Calu3 (cell line): Measurements from ENCODE around the gene PI3. TPM values are rescaled to one million over a fixed set of nuclear protein-coding genes. Genes with fewer than 3 reads are reported as not detected.
"Not testable (repeated sequence)": the region's sequence is repeated elsewhere in the genome, so short reads cannot be mapped to it uniquely, and the experiment has no call there.

Experiments used
- BruUV-seq: library from RNA; stranded (reverse); fragments of 400-500 nt; replicated peaks from 2 replicates; lab custom pipeline; 2021; lab: Mats Ljungman, UMichigan
- CTCF ChIA-PET: fragments of 300-600 bp; sonication (Branson Sonifier 250); formaldehyde crosslinking; loops from one replicate; lab custom pipeline; 2022; ENCODE audit warnings: antibody characterized with exemption; lab: Charles Lee
- DNase-seq: peaks from one replicate; pipeline ENCODE4 v3.0.0; 2022
- H3K27ac Mint-ChIP-seq: one replicate; pipeline ENCODE4 v1.8.0; 2022; ENCODE audit warnings: mixed read lengths; ENCODE audit not compliant: unreplicated experiment
- H3K27me3 Mint-ChIP-seq: one replicate; pipeline ENCODE4 v1.8.0; 2022; ENCODE audit warnings: mixed read lengths; ENCODE audit not compliant: unreplicated experiment
- H3K36me3 Mint-ChIP-seq: one replicate; pipeline ENCODE4 v1.8.0; 2022; ENCODE audit warnings: mild to moderate bottlenecking, moderate library complexity, mixed read lengths; ENCODE audit not compliant: insufficient read depth, unreplicated experiment
- H3K4me1 Mint-ChIP-seq: one replicate; pipeline ENCODE4 v1.8.0; 2022; ENCODE audit warnings: mild to moderate bottlenecking, low read depth, mixed read lengths; ENCODE audit not compliant: unreplicated experiment
- H3K4me3 Mint-ChIP-seq: one replicate; pipeline ENCODE4 v1.8.0; 2022; ENCODE audit warnings: mild to moderate bottlenecking, low read depth, moderate library complexity, mixed read lengths; ENCODE audit not compliant: unreplicated experiment
- H3K9me3 Mint-ChIP-seq: one replicate; pipeline ENCODE4 v1.8.0; 2022; ENCODE audit warnings: low read depth, mixed read lengths; ENCODE audit not compliant: unreplicated experiment
- CTCF ChIP-seq: fragments of 200-600 bp; IDR thresholded peaks from one replicate; pipeline ENCODE4 v1.8.0; 2022; ENCODE audit warnings: antibody characterized with exemption; ENCODE audit not compliant: unreplicated experiment
- intact Hi-C: fragments of 100-400 bp; cut with micrococcal nuclease; formaldehyde crosslinking; loops from one replicate; pipeline ENCODE4 v1.10.0; 2022; ENCODE audit not compliant: unreplicated experiment
- total RNA-seq: library from RNA; stranded (reverse); gene quantifications from 2 replicates; pipeline ENCODE4 v1.2.3, GENCODE V29; 2022

PI3 gene
- total RNA-seq, 1 experiment from 2014 or later = 52.0 TPM

GRCh38 chr20:45138561-45139300 is 36.0 kb upstream of the PI3 start:
- peak; percentile 90 for DNase-seq
- Mint-ChIP-seq H3K36me3 (no peaks in the 10 kb centered on the region), H3K27me3 (peaks cover 18% of the 10 kb centered on the region), H3K27ac (no peak overlapping the region), H3K4me3 (no peak overlapping the region), H3K9me3 (no peaks in the 10 kb centered on the region), H3K4me1 (no peaks in the 10 kb centered on the region)
- CTCF ChIA-PET = interaction anchor here (0.6 to 3.1 kb wide), 18 partner anchors 8 to 155 kb away, joined by 3 to 55 read pairs (median 4); partner anchors contain the start of gene PI3
- peak; percentile 99 for TF ChIP-seq CTCF
- intact Hi-C loops = loop anchor here (1.0 kb wide), 2 partner anchors 91 to 155 kb away; no protein-coding TSS in a partner anchor
- BruUV-seq = no TSS peak

- H3K27me3 Mint-ChIP-seq = peaks cover 29% of the 10 kb centered on the region
- H3K36me3 Mint-ChIP-seq, H3K4me1 Mint-ChIP-seq, BruUV-seq, H3K4me3 Mint-ChIP-seq, DNase-seq, H3K27ac Mint-ChIP-seq, H3K9me3 Mint-ChIP-seq: not testable (repeated sequence)
- CTCF ChIA-PET = interaction anchor here (0.6 to 3.1 kb wide), 9 partner anchors 10 to 154 kb away, joined by 3 to 55 read pairs (median 8); no protein-coding TSS in a partner anchor
- intact Hi-C loops = loop anchor here (1.0 kb wide), 2 partner anchors 89 to 153 kb away; no protein-coding TSS in a partner anchor
Observed at GRCh38 chr20:45139733-45140375, 34.8 kb upstream of the PI3 start.

- BruUV-seq = no TSS peak
- Mint-ChIP-seq H3K36me3 (no peaks in the 10 kb centered on the region), H3K4me3 (no peak overlapping the region), H3K27me3 (peaks cover 39% of the 10 kb centered on the region), H3K9me3 (no peaks in the 10 kb centered on the region), H3K27ac (no peak overlapping the region), H3K4me1 (no peaks in the 10 kb centered on the region)
- intact Hi-C loops = no loop called here
- no peak for TF ChIP-seq CTCF
- no peak for DNase-seq
- CTCF ChIA-PET = interaction anchor here (3.1 kb wide), 1 partner anchor 89 kb away, joined by 55 read pairs; no protein-coding TSS in a partner anchor
Observed at GRCh38 chr20:45140836-45141235, 33.9 kb upstream of the PI3 start.

GRCh38 chr20:45149062-45149461 is 25.6 kb upstream of the PI3 start:
- H3K27me3 Mint-ChIP-seq = peaks cover 100% of the 10 kb centered on the region
- CTCF ChIA-PET = no interaction called here
- no peaks in the 10 kb centered on the region for H3K9me3 Mint-ChIP-seq
- no peak for TF ChIP-seq CTCF
- BruUV-seq = no TSS peak
- H3K4me3 Mint-ChIP-seq = no peak overlapping the region
- H3K27ac Mint-ChIP-seq = no peak overlapping the region
- intact Hi-C loops = no loop called here
- H3K36me3 Mint-ChIP-seq = no peaks in the 10 kb centered on the region
- DNase-seq = no peak
- no peaks in the 10 kb centered on the region for H3K4me1 Mint-ChIP-seq
